KMS-11 (cell line): ENCODE data around the gene CDKN1C.

Experiments used
- H2AFZ ChIP-seq: fragments of 200-600 bp; sonication (generic); 2 replicates; pipeline ENCODE4 v1.6.1; 2016; ENCODE audit warnings: antibody characterized with exemption, mixed run types, low read depth
- H3K27ac ChIP-seq: fragments of 200-600 bp; sonication (generic); 2 replicates; pipeline ENCODE4 v1.6.1; 2016; ENCODE audit warnings: mild to moderate bottlenecking, mixed run types
- H3K27me3 ChIP-seq: fragments of 200-600 bp; sonication (generic); 2 replicates; pipeline ENCODE4 v1.6.1; 2017; ENCODE audit warnings: mild to moderate bottlenecking, low read depth, mixed run types, moderate library complexity; ENCODE audit not compliant: insufficient read depth
- H3K36me3 ChIP-seq: fragments of 200-600 bp; sonication (generic); 2 replicates; pipeline ENCODE4 v1.6.1; 2017; ENCODE audit warnings: mild to moderate bottlenecking, mixed run types; ENCODE audit not compliant: insufficient read depth
- H3K4me1 ChIP-seq: fragments of 200-600 bp; sonication (generic); 2 replicates; pipeline ENCODE4 v1.6.1; 2016; ENCODE audit warnings: mild to moderate bottlenecking, low read depth, mixed run types; ENCODE audit not compliant: poor library complexity, severe bottlenecking
- H3K4me2 ChIP-seq: fragments of 200-600 bp; sonication (generic); 2 replicates; pipeline ENCODE4 v1.7.0; 2016; ENCODE audit warnings: mild to moderate bottlenecking, mixed run types
- H3K4me3 ChIP-seq: fragments of 200-600 bp; sonication (generic); IDR thresholded peaks from 2 replicates; pipeline ENCODE4 v1.6.1; 2017; ENCODE audit warnings: low read depth, low read length, mixed read lengths; ENCODE audit not compliant: insufficient read depth
- H3K79me2 ChIP-seq: fragments of 200-600 bp; sonication (generic); 2 replicates; pipeline ENCODE4 v1.6.1; 2016; ENCODE audit warnings: low read depth, mixed run types; ENCODE audit not compliant: insufficient read depth
- H3K9ac ChIP-seq: fragments of 200-600 bp; sonication (generic); 2 replicates; pipeline ENCODE4 v1.6.1; 2016; ENCODE audit warnings: mild to moderate bottlenecking, mixed run types
- H4K20me1 ChIP-seq: fragments of 200-600 bp; sonication (generic); 2 replicates; pipeline ENCODE4 v1.6.1; 2016; ENCODE audit warnings: mild to moderate bottlenecking, mixed run types; ENCODE audit not compliant: insufficient read depth
- CTCF ChIP-seq: fragments of 200-600 bp; sonication (generic); conservative IDR thresholded peaks from 2 replicates; pipeline ENCODE4 v1.6.1; 2017; ENCODE audit warnings: low read depth, mild to moderate bottlenecking, antibody characterized with exemption, low read length, moderate library complexity, mixed read lengths

The CDKN1C gene

DNA sequence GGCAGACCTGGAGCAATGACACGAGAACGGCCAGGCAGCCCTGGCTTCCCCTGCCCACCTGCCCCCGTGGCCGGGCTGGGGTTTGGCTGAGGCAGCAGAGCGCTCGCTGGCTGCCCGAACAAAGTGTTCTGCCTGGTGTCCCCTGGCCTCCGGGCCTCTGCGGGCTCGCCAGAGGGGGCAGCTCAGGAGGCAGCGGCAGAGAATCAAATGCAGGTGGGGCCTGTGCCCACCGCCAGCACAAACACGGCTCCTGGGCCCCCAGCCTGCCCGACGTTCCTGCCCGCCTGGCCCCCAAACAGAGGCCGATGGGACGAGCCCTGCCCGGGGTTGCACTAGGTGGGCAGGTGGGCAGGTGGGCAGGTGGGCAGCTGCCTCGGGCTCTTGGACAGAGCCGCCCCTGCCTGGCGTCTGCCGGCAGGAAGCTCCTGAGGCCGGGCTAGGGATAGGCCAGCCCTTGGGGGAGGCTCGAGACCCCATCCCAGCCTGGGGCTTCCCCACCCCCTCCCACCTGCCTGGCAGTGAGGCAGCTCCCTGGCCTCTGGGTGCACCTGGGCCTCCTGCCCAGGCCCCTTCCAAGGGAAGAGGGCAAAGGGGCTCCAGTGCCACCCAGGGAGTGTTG, 46.8 kb downstream of the CDKN1C start:
- Histone ChIP-seq H3K9ac (no peak overlapping the region), H3K4me3 (no peak overlapping the region), H3K27me3 (no peaks in the 10 kb centered on the region), H3K36me3 (no peaks in the 10 kb centered on the region), H3K27ac (no peak overlapping the region), H4K20me1 (no peaks in the 10 kb centered on the region), H3K4me1 (no peaks in the 10 kb centered on the region), H2AFZ (no peak overlapping the region), H3K4me2 (no peak overlapping the region), H3K79me2 (no peaks in the 10 kb centered on the region)
- TF ChIP-seq CTCF = no peak

DNA sequence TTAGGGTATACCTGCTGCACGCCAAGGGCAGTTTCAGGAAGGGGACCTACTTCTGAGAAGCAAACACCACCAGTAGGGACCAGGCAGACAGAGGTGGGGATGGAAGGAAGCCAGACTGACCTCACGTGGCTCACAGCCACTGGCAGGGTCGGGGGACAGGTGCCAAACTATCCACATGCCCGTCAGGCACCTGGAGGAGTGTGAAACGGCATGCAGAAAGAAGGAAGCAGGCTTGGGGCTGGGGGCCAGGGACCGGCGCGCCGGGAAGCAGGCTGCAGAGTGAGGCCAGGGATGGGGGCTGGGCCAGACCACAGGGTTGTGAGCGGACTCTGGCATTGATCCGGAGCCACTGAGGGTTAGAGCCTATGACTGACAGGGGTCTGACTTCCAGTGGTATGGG, 47.5 kb downstream of the CDKN1C start:
- Histone ChIP-seq H3K4me1 (no peaks in the 10 kb centered on the region), H3K4me2 (no peak overlapping the region), H4K20me1 (no peaks in the 10 kb centered on the region)

DNA sequence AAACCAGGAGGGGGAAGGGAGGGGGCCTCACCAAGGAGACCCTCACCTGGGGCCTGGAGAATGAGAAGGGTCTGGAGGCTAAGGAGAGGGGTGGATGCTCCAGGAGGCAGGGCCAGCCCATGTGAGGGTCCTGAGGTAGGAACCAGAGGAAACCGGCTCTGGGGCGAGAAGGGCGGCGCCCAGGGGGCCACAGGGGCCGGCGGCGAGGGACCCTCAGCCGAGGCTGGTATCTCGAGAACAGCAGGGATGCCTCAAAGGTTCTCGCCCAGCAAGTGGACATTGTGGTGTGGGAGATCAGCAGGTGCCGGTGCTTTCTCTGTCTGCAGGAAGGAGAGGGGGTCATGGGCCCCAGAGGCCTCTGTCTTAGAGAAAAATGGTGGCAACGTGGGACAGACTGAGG, 47.9 kb downstream of the CDKN1C start:
- no peak overlapping the region for H3K4me3 ChIP-seq
- H2AFZ ChIP-seq = no peak overlapping the region
- H3K27me3 ChIP-seq = no peaks in the 10 kb centered on the region
- no peaks in the 10 kb centered on the region for H3K36me3 ChIP-seq
- no peak for TF ChIP-seq CTCF
- H3K27ac ChIP-seq = no peak overlapping the region
- no peaks in the 10 kb centered on the region for H3K79me2 ChIP-seq
- H3K4me2 ChIP-seq = no peak overlapping the region
- no peaks in the 10 kb centered on the region for H4K20me1 ChIP-seq
- no peak overlapping the region for H3K9ac ChIP-seq
- no peaks in the 10 kb centered on the region for H3K4me1 ChIP-seq

More for the DNA sequence above, 47.5 kb downstream of the CDKN1C start:
- Histone ChIP-seq H2AFZ (no peak overlapping the region), H3K9ac (no peak overlapping the region), H3K79me2 (no peaks in the 10 kb centered on the region), H3K27ac (no peak overlapping the region), H3K4me3 (no peak overlapping the region), H3K27me3 (no peaks in the 10 kb centered on the region), H3K36me3 (no peaks in the 10 kb centered on the region)
- TF ChIP-seq CTCF = no peak

- Histone ChIP-seq H3K36me3 (no peaks in the 10 kb centered on the region), H3K4me2 (no peak overlapping the region)
Measured at GRCh38 chr11:2837096-2837601, 48.4 kb downstream of the CDKN1C start.

More at GRCh38 chr11:2837096-2837601, 48.4 kb downstream of the CDKN1C start:
- Histone ChIP-seq H3K27ac (no peak overlapping the region), H3K4me1 (no peaks in the 10 kb centered on the region), H3K9ac (no peak overlapping the region), H3K4me3 (no peak overlapping the region), H3K27me3 (no peaks in the 10 kb centered on the region), H2AFZ (no peak overlapping the region), H3K79me2 (no peaks in the 10 kb centered on the region), H4K20me1 (no peaks in the 10 kb centered on the region)
- TF ChIP-seq CTCF = no peak
